ENCODE measurements around the gene CROCC2.
"Not testable (repeated sequence)": the region's sequence is repeated elsewhere in the genome, so short reads cannot be mapped to it uniquely, and the experiment has no call there.

CROCC2 gene

DNA sequence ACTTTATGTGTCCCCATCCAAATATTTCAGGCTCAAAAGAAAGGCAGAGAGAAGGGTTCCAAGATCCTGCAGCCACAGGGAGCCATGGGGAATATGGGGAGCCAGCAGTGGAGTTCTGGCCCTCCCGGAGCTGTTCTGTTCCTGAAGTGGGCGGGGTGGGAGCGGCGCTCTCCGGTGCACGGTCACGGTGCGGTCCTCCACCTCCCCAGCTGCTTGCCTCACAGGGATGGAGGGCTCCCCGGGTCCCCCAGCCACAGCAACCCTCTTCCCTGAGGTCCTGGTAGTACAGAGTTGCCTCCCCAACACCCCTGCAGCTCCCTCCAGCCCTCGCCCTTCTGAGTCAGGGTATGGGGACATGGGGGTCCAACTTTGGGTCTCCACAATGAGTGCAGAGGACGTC lies 66.1 kb downstream of the CROCC2 start:
- DNase-seq: no peak

DNA sequence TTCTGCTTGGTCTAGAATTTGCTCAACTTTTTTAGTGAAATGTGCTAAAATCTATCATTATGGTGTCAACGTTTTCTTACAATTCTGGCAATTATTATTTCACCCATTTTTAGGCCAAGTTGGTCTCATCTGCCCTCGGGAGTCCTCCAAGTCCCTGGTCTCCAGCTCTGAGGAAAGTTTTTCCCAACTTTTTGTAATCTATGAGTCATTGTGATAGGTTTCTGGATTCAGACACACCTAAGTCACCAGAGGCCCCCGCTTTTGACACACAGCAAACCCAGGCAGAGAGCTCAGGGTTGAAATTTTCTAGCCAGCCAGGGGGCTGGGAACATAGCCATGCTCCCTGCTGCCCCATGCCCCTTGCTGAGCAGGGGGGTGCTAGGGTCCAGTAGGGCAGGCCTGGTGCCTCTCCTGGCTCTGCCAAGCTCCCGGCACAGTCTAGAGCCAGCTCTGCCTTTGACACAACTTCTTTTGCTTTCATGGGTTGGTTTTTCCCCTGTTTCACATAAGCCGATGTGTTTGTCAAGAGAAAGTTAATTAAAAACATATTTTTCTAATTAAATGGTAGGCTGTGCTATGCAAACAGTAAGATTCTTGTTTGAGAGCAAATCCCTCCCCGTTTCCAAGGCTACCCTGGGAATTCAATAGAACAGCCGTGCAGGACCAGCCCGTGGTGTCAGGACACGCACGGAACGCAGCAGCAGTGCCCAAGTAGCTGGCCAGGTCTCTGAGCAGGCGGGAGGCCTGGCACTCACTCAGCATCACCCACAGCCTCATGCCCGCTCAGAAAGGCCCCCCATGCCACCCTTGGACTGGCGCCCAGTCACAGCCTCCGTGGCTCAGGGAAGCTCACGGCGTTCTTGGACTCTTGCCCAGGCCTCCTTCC lies 66.7 kb downstream of the CROCC2 start:
- no peak for DNase-seq

- no peak for DNase-seq
These were observed 68.8 kb downstream of the CROCC2 start for GRCh38 chr2:240974771-240975572.

- DNase-seq: not testable (repeated sequence)
These were observed 69.8 kb downstream of the CROCC2 start for GRCh38 chr2:240975903-240976302.

DNA sequence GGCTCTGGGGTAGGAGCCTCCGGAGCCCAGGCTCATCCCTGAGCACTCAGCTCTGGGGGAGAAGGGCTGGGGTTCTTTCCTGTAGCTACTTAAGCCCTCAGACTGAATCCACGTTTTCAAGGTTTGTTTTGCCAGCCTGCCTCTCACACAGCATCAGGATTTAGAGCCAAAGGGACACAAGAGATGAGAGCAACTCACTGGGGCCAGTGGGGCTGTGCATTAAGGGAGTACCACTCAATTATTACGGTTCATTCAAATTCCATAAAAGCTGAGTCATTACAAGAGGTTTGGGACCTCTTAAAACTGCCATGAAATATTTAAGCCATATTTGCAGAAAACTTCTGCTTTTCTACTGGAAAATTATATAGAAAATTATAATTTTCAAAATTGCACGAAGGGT lies 75.1 kb downstream of the CROCC2 start:
- no peak for DNase-seq

- DNase-seq: no peak
These were observed 76.0 kb downstream of the CROCC2 start for GRCh38 chr2:240981871-240982800.

GRCh38 chr2:240982821-240983281 lies 76.7 kb downstream of the CROCC2 start:
- no peak for DNase-seq

DNA sequence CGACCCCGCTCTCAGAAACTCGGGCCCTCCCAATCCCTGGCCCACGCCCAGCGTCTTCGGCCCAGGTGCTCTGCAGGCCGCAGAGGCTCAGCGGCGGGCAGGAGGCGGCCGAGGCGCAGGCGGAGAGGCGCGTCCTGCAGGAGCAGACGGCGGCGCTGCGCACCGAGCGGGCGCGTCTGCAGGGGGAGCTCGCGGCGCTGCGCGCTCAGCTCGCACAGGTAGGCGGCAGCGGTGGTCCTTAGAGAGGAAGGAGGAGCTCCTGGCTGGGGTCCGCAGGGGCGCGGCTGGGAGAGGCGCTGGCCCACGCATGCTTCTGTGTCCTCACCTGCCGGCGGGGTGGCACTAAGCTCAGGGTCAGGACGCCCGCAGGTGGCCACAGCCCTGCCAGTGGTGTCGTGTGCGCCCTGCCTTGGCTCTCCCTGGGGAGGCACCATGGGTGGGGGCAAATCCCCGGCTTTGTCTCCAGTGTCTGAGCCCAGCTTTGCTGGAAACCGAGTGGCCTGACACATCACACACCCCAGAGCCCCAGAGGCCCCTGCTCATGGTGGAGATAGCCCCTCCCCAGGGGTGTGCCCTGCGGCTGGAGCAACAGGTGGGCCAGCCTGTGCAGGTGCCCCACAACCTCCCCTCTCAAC lies 77.3 kb downstream of the CROCC2 start:
- peak; percentile 43 to 88 for DNase-seq

DNA sequence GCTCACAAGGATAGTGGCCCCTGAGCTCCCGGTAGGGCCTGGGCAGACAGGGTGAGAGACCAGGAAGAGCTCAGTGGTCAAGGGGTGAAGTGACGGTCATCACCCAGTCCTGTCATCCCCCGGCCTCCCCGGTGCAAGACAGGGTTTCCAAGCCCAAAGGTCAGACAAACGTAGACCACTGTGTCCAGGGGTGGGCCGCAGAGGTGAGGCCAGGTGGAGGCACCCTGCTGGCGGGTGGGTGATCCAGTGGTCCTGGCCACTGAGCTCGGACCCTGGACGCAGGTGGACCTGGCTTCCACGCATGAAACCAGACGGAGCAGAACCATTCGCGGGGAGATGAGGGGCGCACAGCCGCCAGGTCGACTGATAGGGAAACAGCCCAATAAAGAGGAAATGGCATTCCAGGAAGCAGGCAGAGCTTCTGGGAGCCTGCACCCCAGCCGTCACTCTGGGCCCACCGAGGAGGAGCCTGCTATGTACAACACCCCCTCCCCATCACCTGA lies 77.9 kb downstream of the CROCC2 start:
- DNase-seq: peak in 1 of 2 experiments; percentile 42

DNA sequence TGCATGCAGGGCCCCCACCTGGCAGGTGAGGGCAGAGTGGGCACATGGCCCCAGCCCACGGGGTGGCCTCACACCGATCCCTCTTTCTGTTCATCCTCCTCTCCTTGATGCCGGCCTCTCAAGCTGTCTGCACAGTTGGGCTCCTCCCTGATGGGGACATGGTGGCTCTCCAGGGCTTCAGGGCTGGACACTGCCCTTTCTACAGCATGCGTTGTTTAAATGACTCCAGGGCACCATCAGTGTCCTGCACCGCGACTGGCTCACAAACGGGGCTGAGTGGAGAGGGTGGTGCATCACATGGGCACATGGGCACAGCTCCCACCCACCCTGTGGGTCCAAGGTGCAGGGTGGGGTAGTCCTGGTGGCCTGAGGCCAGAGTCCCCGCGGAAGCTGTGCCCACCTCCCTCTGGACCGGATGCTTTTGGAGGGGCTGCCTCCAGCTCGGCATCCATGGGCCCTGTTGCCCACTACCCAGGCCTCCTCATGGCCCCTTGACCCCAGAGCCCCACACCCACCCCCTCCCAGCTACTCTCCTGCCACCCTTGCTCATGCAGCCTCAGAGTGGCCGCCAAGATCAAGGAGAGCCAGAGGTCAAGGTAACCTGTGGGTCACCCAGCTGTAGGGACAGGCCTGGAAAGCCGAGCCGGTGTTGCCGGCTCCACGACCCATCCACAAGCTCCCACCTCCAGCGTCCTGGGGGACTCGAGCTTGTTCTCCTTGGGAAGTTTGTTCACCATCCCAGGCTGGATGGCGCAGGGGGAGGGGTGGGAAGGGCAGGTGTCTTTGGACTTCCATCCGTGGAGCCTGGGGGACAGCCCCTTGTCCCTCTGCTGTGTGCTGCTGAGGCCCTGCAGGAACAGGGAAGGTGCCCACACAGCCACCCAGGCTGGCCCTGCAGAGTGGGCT lies 80.0 kb downstream of the CROCC2 start:
- DNase-seq: no peak

DNA sequence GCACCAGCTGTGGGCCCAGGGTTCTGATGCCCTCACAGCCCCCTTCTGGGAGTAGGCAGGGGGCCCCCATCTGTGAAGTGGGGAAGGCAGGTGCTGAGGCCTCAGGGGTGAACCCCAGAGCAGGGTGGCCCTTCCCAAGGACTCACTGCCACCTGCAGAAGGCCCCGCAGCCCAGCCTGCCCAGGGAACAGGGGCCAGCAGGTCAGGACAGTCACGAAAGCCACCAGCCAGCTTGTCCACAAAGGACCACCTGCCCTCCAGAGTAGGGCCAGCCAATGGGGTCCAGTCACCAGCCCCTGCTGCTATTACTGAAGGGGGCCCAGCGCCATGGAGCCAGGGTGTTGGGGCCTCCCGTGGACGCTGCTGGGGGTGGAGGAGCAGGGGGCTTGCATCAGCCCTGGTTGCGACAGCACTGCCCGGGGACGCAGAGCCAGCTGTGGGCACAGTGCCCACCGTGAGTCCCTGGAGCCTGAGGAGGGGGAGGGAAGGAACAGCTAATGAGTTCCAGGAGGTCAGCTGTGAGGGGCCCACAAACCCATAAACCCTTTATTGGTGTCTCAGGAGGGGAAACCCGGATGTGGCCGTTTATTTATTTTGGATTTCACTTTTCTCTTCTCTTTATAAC lies 80.8 kb downstream of the CROCC2 start:
- DNase-seq: no peak

GRCh38 chr2:240987588-240987987 lies 81.5 kb downstream of the CROCC2 start:
- no peak for DNase-seq

DNA sequence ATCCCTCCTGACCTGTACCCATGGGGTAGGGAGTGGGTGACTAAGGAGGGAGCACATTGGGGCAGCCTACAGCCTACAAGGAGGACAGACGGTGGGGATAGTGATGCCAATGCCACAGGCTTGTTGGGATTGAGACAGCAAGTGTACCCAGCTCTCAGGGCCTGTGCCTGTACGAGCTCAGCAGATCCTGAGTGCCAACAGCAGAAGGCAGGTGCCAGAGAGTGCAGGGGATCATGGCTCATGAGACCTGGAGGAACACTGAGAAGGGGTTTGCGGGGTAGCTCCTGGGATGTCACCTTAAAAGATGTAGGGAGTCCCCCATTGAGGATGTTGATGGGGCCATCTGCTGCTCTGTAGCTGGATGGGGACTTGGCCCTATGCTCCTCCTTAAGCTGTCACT lies 82.0 kb downstream of the CROCC2 start:
- DNase-seq: no peak

DNA sequence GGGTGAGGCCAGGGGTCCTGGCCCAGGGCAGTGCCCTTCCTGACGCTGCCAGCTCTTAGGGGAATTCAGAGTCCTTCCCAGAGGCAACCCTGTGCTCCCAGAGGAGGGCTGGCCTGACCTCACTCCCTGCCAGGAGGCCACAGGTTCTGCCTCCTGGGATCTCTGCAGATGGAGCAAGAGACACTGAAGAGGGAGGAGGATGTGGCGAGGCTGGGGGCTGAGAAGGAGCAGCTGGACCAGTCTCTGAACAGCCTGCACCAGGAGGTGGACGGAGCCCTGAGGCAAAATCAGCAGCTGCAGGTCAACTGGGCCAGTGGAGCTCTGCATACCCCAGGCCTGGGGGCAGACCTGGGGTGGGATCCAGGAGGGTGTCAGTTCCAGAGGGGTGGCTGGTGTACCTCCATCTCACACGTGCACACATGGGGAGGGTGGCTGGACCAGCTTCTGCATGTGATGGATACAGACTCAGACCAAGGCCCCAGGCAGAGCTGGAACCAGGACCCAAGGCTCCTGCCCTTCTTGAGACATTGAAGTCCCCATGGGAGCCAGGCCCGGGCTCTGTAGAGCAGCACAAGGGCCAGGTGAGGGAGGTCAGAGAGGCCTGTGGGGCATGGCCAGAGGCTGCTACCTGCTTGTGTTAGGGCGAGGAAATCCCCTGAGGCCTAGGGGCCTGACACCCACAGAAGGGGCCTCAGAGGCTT lies 82.6 kb downstream of the CROCC2 start:
- no peak for DNase-seq

- DNase-seq: peak in 1 of 2 experiments; percentile 60
These were observed 83.5 kb downstream of the CROCC2 start for GRCh38 chr2:240989451-240990265.

- DNase-seq: no peak
These were observed 84.1 kb downstream of the CROCC2 start for GRCh38 chr2:240990266-240990529.

- no peak for DNase-seq
These were observed 84.7 kb downstream of the CROCC2 start for GRCh38 chr2:240990726-240991377.

All from NCI-H526 (cell line).